ENCODE data around the gene CERS5. TPM values are rescaled to one million over a fixed set of nuclear protein-coding genes. Genes with fewer than 3 reads are reported as not detected.

CERS5 gene
- polyA plus RNA-seq, 1 experiment, result 68.0 TPM

- POLR2A ChIA-PET, result interaction anchor here (0.8 kb wide), 1 partner anchor 13 kb away, joined by 6 read pairs; no protein-coding TSS in a partner anchor
- no peak for DNase-seq (ENCODE audit: low read depth)
- CTCF ChIA-PET, result interaction anchor here (0.6 to 4.0 kb wide), 7 partner anchors 9 to 221 kb away, joined by 3 to 21 read pairs (median 4); partner anchors contain the start of gene COX14
- Histone ChIP-seq H3K27me3 (ENCODE audit: control insufficient read depth, insufficient read depth, low read length) (no peaks in the 10 kb centered on the region), H3K4me3 (ENCODE audit: low read depth, low read length) (no peak overlapping the region), H3K36me3 (ENCODE audit: control insufficient read depth, insufficient read depth, low read length) (peaks cover 23% of the 10 kb centered on the region)
- no peak for TF ChIP-seq CTCF (IDR thresholded peaks at IDR 0.05; ENCODE audit: insufficient read depth, low read depth, low read length)
Measured at GRCh38 chr12:50188241-50188781, 21.1 kb upstream of the CERS5 start.

GRCh38 chr12:50187084-50187900 is 20.1 kb upstream of the CERS5 start:
- H3K27me3 ChIP-seq (ENCODE audit: control insufficient read depth, insufficient read depth, low read length), result no peaks in the 10 kb centered on the region
- H3K36me3 ChIP-seq (ENCODE audit: control insufficient read depth, insufficient read depth, low read length), result peaks cover 23% of the 10 kb centered on the region
- peak; percentile 94 for DNase-seq (ENCODE audit: low read depth)
- ChIA-PET CTCF (interaction anchor here (0.7 to 4.0 kb wide), 6 partner anchors 11 to 220 kb away, joined by 3 to 21 read pairs (median 6); partner anchors contain the start of gene COX14), POLR2A (interaction anchor here (0.6 to 0.9 kb wide), 3 partner anchors 13 to 56 kb away, joined by 3 to 9 read pairs (median 6); no protein-coding TSS in a partner anchor)
- no peak overlapping the region for H3K4me3 ChIP-seq (ENCODE audit: low read depth, low read length)
- TF ChIP-seq CTCF (IDR thresholded peaks at IDR 0.05; ENCODE audit: insufficient read depth, low read depth, low read length), result no peak

- H3K36me3 ChIP-seq (ENCODE audit: control insufficient read depth, insufficient read depth, low read length), result peaks cover 26% of the 10 kb centered on the region
- peak; percentile 54 for DNase-seq (ENCODE audit: low read depth)
- CTCF ChIA-PET, result interaction anchor here (0.5 to 4.0 kb wide), 6 partner anchors 10 to 220 kb away, joined by 3 to 21 read pairs (median 5); partner anchors contain the start of gene COX14
- POLR2A ChIA-PET, result interaction anchor here (0.9 to 1.2 kb wide), 2 partner anchors 14 to 75 kb away, joined by 4 to 9 read pairs; partner anchors contain the start of gene COX14
- TF ChIP-seq CTCF (IDR thresholded peaks at IDR 0.05; ENCODE audit: insufficient read depth, low read depth, low read length), result no peak
- H3K4me3 ChIP-seq (ENCODE audit: low read depth, low read length), result no peak overlapping the region
- H3K27me3 ChIP-seq (ENCODE audit: control insufficient read depth, insufficient read depth, low read length), result no peaks in the 10 kb centered on the region
Measured at GRCh38 chr12:50186681-50187080, 19.5 kb upstream of the CERS5 start.

GRCh38 chr12:50185970-50186663 is 18.9 kb upstream of the CERS5 start:
- Histone ChIP-seq H3K4me3 (ENCODE audit: low read depth, low read length) (no peak overlapping the region), H3K27me3 (ENCODE audit: control insufficient read depth, insufficient read depth, low read length) (no peaks in the 10 kb centered on the region), H3K36me3 (ENCODE audit: control insufficient read depth, insufficient read depth, low read length) (peaks cover 25% of the 10 kb centered on the region)
- DNase-seq (ENCODE audit: low read depth), result no peak
- no peak for TF ChIP-seq CTCF (IDR thresholded peaks at IDR 0.05; ENCODE audit: insufficient read depth, low read depth, low read length)
- ChIA-PET POLR2A (interaction anchor here (0.6 to 1.2 kb wide), 4 partner anchors 14 to 74 kb away, joined by 3 to 9 read pairs (median 4); partner anchors contain the start of gene COX14), CTCF (interaction anchor here (0.5 to 4.0 kb wide), 7 partner anchors 10 to 219 kb away, joined by 3 to 21 read pairs (median 4); partner anchors contain the start of gene COX14)
